GM21515 (cell line): ENCODE results near the gene PPDPF.

Experiments
- ATAC-seq: cut with Tn5 transposase; IDR thresholded peaks from one replicate; pipeline ENCODE4 v1.9.1; 2021; ENCODE audit not compliant: unreplicated experiment

The PPDPF gene

DNA sequence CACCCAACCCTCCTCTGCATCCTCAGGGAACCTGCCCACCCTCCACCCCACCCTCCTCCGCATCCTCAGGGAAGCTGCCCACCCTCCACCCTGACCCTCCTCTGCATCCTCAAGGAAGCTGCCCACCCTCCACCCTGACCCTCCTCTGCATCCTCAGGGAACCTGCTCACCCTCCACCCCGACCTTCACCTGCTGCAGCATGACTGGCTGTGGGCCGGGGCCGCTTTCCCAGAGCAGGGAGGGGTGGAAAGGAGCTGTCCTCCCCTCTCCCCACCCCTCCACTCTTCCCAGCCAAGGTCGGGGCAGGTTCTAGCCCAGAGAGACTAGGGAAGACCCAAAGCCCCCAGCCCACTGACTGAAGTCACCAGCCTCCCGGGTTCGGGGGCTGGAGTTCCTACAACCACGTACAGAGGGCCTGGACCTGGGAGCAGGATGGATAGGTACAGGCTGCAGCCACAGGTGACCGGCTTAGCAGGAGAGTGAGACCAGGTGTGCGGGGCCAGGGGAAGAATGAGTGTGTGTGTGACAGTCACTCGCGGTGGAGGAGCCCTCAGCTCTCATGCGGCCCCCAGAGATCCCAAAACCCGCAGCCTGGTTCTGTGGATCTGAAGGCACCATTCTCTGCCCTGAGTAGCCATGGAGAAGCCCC lies 33.3 kb upstream of the PPDPF start:
- no peak for ATAC-seq

- ATAC-seq = no peak
These were observed 32.8 kb upstream of the PPDPF start for GRCh38 chr20:63487781-63488241.

GRCh38 chr20:63488315-63489251 lies 32.0 kb upstream of the PPDPF start:
- no peak for ATAC-seq

DNA sequence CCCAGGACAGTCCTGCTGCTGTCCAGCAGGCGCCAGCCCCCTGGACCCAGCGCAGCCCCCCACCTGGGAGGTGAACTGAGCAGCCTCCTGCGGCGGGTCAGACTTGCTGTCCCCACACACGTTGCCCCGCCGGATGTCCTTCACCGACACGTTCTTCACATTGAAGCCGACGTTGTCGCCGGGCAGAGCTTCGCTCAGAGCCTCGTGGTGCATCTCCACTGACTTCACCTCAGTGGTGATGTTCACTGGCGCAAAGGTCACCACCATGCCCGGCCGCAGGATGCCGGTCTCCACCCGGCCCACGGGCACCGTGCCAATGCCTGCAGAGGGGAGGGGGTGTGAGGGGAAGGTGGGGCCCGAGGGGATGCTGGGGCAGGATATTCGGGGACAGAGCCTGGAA lies 30.1 kb upstream of the PPDPF start:
- no peak for ATAC-seq

- ATAC-seq = no peak
These were observed 29.5 kb upstream of the PPDPF start for GRCh38 chr20:63491078-63491477.

- ATAC-seq = no peak
These were observed 28.8 kb upstream of the PPDPF start for GRCh38 chr20:63491635-63492230.

DNA sequence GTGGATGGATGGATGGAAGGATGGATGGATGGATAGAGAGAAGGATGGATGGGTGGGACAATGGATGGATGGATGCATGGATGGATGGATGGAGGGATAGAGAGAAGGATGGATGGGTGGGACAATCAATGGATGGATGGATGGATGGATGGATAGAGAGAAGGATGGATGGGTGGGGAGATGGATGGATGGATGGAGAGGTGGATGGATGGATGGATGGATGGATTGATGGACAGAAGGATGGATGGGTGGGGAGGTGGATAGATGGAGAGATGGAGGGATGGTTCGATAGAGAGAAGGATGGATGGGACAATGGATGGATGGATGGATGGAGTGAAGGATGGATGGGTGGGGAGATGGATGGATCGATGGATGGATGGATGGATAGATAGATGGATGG lies 28.0 kb upstream of the PPDPF start:
- ATAC-seq = no peak

- ATAC-seq = no peak
These were observed 27.6 kb upstream of the PPDPF start for GRCh38 chr20:63492982-63493381.

DNA sequence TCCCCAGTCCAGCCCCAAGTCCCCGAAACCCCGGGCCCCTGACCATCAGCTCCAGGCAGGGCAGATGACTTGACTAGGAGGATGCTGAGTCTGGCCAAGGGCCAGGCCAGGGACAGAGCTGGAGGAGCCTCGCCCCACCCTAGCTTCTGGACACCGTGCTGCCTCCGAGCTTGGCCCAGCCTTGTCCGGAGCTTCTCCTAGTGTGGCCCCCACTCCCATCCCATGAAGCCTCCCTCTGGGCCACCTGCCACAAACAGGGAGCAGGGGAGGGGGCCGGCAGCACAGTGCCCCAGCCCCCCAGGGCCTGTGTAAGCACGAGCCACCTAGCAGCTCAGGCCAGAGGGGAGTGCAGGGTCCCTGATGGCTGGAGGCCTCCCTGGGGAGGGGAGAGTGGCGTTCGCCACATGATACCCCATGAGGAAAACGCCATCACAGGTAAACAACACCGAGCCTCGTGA lies 27.0 kb upstream of the PPDPF start:
- ATAC-seq = no peak

DNA sequence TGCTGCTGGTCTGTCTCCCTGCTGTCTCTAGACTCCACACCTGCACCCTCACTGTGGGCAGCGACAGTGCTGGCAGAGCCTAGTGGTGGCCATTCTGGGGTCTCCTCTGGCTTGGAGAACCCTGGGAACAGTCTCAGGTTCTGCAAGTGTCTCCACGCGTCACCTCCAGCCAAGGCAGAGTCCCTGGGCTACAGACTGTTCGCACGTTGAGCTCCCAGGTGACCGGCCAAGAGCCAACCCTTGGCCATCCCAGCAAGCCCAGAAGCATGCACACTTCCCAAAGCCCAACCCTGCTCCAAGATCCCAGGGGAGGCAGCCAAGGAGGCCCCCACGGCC lies 26.5 kb upstream of the PPDPF start:
- ATAC-seq = no peak

DNA sequence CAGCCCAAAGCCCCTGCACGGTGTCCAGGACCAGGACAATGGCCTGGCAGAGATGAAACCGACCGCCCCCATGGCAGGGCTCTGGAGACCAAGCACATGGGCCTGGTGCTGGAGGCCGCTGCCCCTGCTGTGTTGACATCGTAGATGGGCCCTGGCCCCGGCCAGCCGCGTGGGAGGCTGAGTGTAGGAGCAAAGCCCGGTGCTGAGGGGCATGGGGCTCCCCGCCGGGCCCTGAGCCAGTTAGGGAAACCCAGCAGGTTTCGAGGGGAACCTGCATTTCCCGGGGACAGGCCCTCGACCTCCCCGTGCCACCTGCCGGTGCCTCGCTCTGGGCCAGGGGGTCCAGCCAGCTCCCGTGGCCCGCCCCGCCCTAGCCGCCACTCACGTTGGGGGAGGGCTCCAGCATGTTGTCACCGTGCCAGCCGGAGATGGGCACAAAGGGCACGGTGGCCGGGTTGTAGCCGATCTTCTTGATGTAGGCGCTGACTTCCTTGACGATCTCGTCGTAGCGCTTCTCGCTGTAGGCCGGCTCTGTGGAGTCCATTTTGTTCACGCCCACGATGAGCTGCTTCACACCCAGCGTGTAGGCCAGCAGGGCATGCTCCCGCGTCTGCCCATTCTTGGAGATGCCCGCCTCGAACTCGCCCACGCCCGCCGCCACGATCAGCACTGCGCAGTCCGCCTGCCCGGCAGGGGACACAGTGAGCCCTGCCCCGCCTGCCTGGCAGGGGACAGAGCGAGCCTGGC lies 26.0 kb upstream of the PPDPF start:
- ATAC-seq = no peak

DNA sequence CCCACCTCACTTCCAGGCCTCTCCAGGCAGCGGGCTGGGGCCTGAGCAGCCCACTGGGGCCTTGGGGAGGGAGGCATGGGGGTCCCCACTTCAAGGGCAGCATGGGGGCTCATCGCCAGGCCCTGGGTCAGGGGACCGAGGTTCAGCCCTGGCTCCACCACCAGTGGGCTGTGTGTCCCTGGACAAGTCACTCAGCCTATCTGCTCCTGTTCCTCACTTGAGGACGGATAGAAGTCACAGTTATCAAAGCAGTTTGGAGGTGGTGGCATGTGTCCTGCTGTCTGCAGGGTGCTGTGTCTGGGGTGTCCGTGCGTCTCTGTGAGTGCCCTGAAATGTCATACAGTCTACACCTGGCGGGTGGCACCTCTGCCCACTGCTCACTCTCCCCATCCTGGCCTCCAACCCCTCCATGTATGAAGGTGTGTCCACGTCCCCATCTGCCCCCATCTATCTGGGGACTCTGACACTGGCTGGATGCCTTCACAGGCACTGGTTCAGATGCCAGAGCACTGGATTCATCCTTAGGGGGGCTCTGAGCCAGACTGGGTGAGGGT lies 25.3 kb upstream of the PPDPF start:
- no peak for ATAC-seq

- ATAC-seq = no peak
These were observed 24.6 kb upstream of the PPDPF start for GRCh38 chr20:63495741-63496595.

GRCh38 chr20:63496596-63497120 lies 23.9 kb upstream of the PPDPF start:
- no peak for ATAC-seq

DNA sequence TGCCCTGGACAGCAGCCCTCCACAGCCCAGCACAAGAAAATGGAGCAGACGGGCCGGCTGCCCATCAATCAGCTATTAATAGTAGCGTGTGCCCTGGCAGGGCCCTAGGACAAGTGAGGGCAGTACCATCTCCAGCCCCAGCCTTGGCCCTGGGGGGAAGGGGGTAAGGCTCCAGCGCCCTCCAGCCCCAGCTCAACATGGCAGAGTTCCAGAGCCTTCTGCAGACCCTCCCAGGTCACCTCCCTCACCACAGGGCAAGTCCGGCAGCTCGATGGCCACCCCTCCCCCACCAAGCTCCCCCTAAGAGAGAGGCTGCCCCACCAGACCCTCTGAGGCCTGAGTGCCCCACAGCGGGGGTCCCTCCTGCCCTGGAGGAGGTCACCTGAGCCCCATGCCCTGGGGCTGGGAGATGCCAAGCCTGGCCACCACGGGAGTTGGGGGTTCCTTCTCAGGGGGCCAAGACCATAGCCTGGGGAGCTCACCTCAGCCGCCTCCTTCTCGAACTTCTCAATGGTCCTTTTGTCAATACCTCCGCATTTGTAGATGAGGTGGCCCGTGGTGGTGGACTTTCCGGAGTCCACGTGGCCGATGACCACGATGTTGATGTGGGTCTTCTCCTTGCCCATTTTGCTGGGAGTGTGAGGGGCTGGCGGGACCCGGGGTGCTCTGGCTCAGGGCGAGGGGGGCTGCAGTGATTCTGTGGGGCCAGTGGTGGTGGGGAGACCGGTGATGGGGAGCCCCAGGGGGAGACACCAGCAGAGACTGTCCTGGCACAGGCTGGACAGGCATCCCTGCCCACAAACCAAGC lies 23.2 kb upstream of the PPDPF start:
- no peak for ATAC-seq

- ATAC-seq = no peak
These were observed 22.3 kb upstream of the PPDPF start for GRCh38 chr20:63497946-63498935.

DNA sequence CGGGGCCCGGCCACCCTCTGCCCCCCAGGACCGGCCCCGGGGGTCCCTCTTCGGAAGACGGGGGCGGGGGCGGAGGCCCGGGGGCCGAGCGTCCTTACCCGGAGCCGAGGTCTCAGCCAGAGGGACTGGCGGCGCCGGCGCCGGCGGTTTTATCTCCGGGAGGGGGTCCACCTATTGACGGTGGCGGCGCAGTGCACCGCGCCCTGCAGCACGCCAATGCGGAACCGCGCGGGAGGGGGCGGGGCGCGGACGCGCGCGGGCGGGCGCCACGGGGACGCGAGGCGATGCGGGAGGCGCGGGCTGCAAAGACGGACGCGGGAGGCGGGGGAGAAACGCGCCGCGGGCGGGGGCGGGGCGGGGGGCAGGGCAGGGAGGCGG lies 21.6 kb upstream of the PPDPF start, which contains the start of gene EEF1A2:
TSS of gene EEF1A2 (minus strand) at position 124 of the 378 bp plus-strand sequence. CDS start 1,320 bp downstream, outside the sequence.
- ATAC-seq = no peak
